HCT116 (cell line): ENCODE measurements around the gene SH2D6. TPM values are rescaled to one million over a fixed set of nuclear protein-coding genes. Genes with fewer than 3 reads are reported as not detected.

Experiments
- ATAC-seq: fragments of 200-7000 bp; cut with Tn5 transposase; 2 replicates; pipeline ENCODE4 v1.9.1; 2020; ENCODE audit warnings: mild to moderate bottlenecking, moderate library complexity
- BruUV-seq: library from RNA; stranded (reverse); fragments of 400-500 nt; replicated peaks from 2 replicates; lab custom pipeline; 2021; lab: Mats Ljungman, UMichigan
- CTCF ChIA-PET: fragments of 300-600 bp; sonication (Branson Sonifier 250); formaldehyde crosslinking; loops from one replicate; lab custom pipeline; 2021; ENCODE audit warnings: antibody characterized with exemption; lab: Charles Lee
- POLR2A ChIA-PET: fragments of 300-600, 350-600 bp; sonication (Branson Sonifier 250); formaldehyde crosslinking; loops from one replicate; lab custom pipeline; 2021; ENCODE audit warnings: antibody characterized with exemption; lab: Charles Lee
- RAD21 ChIA-PET, 2 experiments: fragments of 300-600 bp; sonication (Branson Sonifier 250); formaldehyde crosslinking; loops; one replicate each; lab custom pipeline; 2023; ENCODE audit warnings: low total read pairs in 2 of 2; ENCODE audit not compliant: uncharacterized antibody in 2 of 2, unreplicated experiment in 2 of 2, low non-redundant PET in 1 of 2; lab: Charles Lee
- DNase-seq: peaks from one replicate; pipeline ENCODE4 v3.0.0-alpha.2; 2010; ENCODE audit warnings: low read depth, low spot score
- H2AFZ ChIP-seq: fragments of 200-600 bp; shearing (Covaris generic), sonication (generic); 2 replicates; pipeline ENCODE4 v1.6.1; 2017; ENCODE audit warnings: low read depth, mixed run types, mixed read lengths, antibody characterized with exemption, low read length; ENCODE audit not compliant: poor library complexity, severe bottlenecking
- H3K27ac ChIP-seq: 2 replicates; pipeline ENCODE4 v1.5.1; 2012; ENCODE audit warnings: low read depth, low read length
- H3K27me3 ChIP-seq: fragments of 200-600 bp; sonication (generic); 2 replicates; pipeline ENCODE4 v1.6.1; 2016; ENCODE audit warnings: mixed run types, low read length, mixed read lengths; ENCODE audit not compliant: insufficient read depth
- H3K36me3 ChIP-seq, 2 experiments: fragments of 200-500 bp in 1 of 2; fragments of 200-600 bp in 1 of 2; sonication (Bioruptor generic) in 1 of 2; sonication (generic) in 1 of 2; 2 replicates each; pipeline versions ENCODE4 v1.5.1 to v1.6.1; 2014 to 2016; ENCODE audit warnings: low read length in 2 of 2, inconsistent platforms in 1 of 2, mixed read lengths in 1 of 2, mixed run types in 1 of 2; ENCODE audit not compliant: insufficient read depth in 2 of 2, control insufficient read depth in 1 of 2
- H3K4me1 ChIP-seq, 2 experiments: fragments of 200-600 bp in 1 of 2; sonication (generic) in 1 of 2; 2 replicates each; pipeline versions ENCODE4 v1.5.1 to v1.6.1; 2012 to 2017; ENCODE audit warnings: low read length in 2 of 2, inconsistent platforms in 1 of 2, mild to moderate bottlenecking in 1 of 2, mixed read lengths in 1 of 2, mixed run types in 1 of 2, moderate library complexity in 1 of 2; ENCODE audit not compliant: insufficient read depth in 2 of 2, control insufficient read depth in 1 of 2
- H3K4me2 ChIP-seq: fragments of 200-600 bp; sonication (generic); 2 replicates; pipeline ENCODE4 v1.6.1; 2017; ENCODE audit warnings: mixed run types, low read length, mixed read lengths
- H3K4me3 ChIP-seq, 2 experiments: fragments of 200-600 bp in 1 of 2; sonication (generic) in 1 of 2; replicated peaks in 1 of 2; 2 replicates each; pipeline ENCODE4 v1.5.1; 2011 to 2016; ENCODE audit warnings: low read length in 2 of 2, control low read depth in 1 of 2, low read depth in 1 of 2, mild to moderate bottlenecking in 1 of 2, mixed read lengths in 1 of 2, mixed run types in 1 of 2
- H3K79me2 ChIP-seq: fragments of 200-600 bp; sonication (generic); 2 replicates; pipeline ENCODE4 v1.6.1; 2017; ENCODE audit warnings: mild to moderate bottlenecking, mixed run types, low read length, moderate library complexity, mixed read lengths; ENCODE audit not compliant: insufficient read depth
- H3K9ac ChIP-seq: fragments of 200-600 bp; sonication (generic); 2 replicates; pipeline ENCODE4 v1.6.1; 2016; ENCODE audit warnings: low read length, mixed read lengths
- H3K9me2 ChIP-seq: fragments of 200-600 bp; sonication (generic), shearing (Covaris generic); 2 replicates; pipeline ENCODE4 v1.6.1; 2017; ENCODE audit warnings: mixed run types, mild to moderate bottlenecking, moderate library complexity; ENCODE audit not compliant: insufficient read depth
- H3K9me3 ChIP-seq, 2 experiments: fragments of 200-500 bp in 1 of 2; fragments of 200-600 bp in 1 of 2; sonication (Bioruptor generic) in 1 of 2; sonication (generic) in 1 of 2; 2 replicates each; pipeline ENCODE4 v1.6.1; 2014 to 2017; ENCODE audit warnings: low read length in 2 of 2, mixed read lengths in 2 of 2, inconsistent platforms in 1 of 2, low read depth in 1 of 2, mild to moderate bottlenecking in 1 of 2, mixed run types in 1 of 2, moderate library complexity in 1 of 2; ENCODE audit not compliant: control insufficient read depth in 1 of 2, insufficient read depth in 1 of 2
- H4K20me1 ChIP-seq: fragments of 200-600 bp; sonication (generic), shearing (Covaris generic); 2 replicates; pipeline ENCODE4 v1.6.1; 2017; ENCODE audit warnings: mixed run types, mild to moderate bottlenecking, moderate library complexity; ENCODE audit not compliant: insufficient read depth
- CEBPB ChIP-seq: IDR thresholded peaks from 2 replicates; pipeline ENCODE4 v1.6.1; 2012; ENCODE audit warnings: low read depth
- EGR1 ChIP-seq: IDR thresholded peaks from 2 replicates; pipeline ENCODE4 v1.6.1; 2012; ENCODE audit warnings: low read depth
- EZH2 ChIP-seq: fragments of 200-600 bp; sonication (generic); IDR thresholded peaks from 2 replicates; pipeline ENCODE4 v1.6.1; 2017; ENCODE audit warnings: antibody characterized with exemption, mixed run types
- EZH2phosphoT487 ChIP-seq: fragments of 200-600 bp; IDR thresholded peaks from 2 replicates; pipeline ENCODE4 v1.6.1; 2018; ENCODE audit warnings: antibody characterized with exemption, borderline replicate concordance
- JUND ChIP-seq: IDR thresholded peaks from 2 replicates; pipeline ENCODE4 v1.6.1; 2012
- POLR2A ChIP-seq: IDR thresholded peaks from 2 replicates; pipeline ENCODE4 v1.7.0; 2011; ENCODE audit warnings: borderline replicate concordance; ENCODE audit not compliant: insufficient read depth, insufficient read length; ENCODE audit errors: extremely low read depth
- POLR2AphosphoS5 ChIP-seq: IDR thresholded peaks from 2 replicates; pipeline ENCODE4 v1.6.1; 2011; ENCODE audit warnings: mild to moderate bottlenecking, low read depth, low read length, moderate library complexity
- RAD21 ChIP-seq: IDR thresholded peaks from 2 replicates; pipeline ENCODE4 v1.6.1; 2012; ENCODE audit warnings: low read depth, mild to moderate bottlenecking
- SIN3A ChIP-seq: IDR thresholded peaks from 2 replicates; pipeline ENCODE4 v1.6.1; 2012; ENCODE audit warnings: low read depth
- SP1 ChIP-seq: IDR thresholded peaks from 2 replicates; pipeline ENCODE4 v1.6.1; 2012; ENCODE audit warnings: low read depth
- TCF7L2 ChIP-seq: IDR thresholded peaks from 2 replicates; pipeline ENCODE4 v1.7.0; 2011; ENCODE audit warnings: borderline replicate concordance, inconsistent platforms; ENCODE audit not compliant: insufficient read depth, insufficient read length; ENCODE audit errors: extremely low read depth
- YY1 ChIP-seq: IDR thresholded peaks from 2 replicates; pipeline ENCODE4 v1.6.1; 2011; ENCODE audit warnings: low read length, low read depth, moderate library complexity, mild to moderate bottlenecking; ENCODE audit not compliant: insufficient replicate concordance; ENCODE audit errors: extremely low read depth
- ZFX ChIP-seq: fragments of 450-650 bp; IDR thresholded peaks from 2 replicates; pipeline ENCODE4 v1.6.1; 2017
- ZNF274 ChIP-seq: fragments of 200-500 bp; sonication (Bioruptor generic); IDR thresholded peaks from 2 replicates; pipeline ENCODE4 v1.6.1; 2014; ENCODE audit warnings: mild to moderate bottlenecking, low read depth, low read length, inconsistent platforms
- intact Hi-C: fragments of 100-400 bp; cut with micrococcal nuclease; formaldehyde crosslinking; loops from 2 replicates; pipeline ENCODE4 v1.10.0; 2022
- total RNA-seq: library from RNA; stranded (reverse); gene quantifications from one replicate; pipeline ENCODE4 v1.2.1, GENCODE V29; 2021; ENCODE audit not compliant: unreplicated experiment
- TF ChIP-seq, protein P1 (sequence below): IDR thresholded peaks from 2 replicates; pipeline ENCODE4 v1.6.1; 2012; ENCODE audit warnings: low read depth
- TF ChIP-seq, protein P2 (sequence below): IDR thresholded peaks from 2 replicates; pipeline ENCODE4 v1.6.1; 2012
- TF ChIP-seq, protein P3 (sequence below), 3 experiments: fragments of 200-600 bp in 1 of 3; sonication (generic) in 1 of 3; IDR thresholded peaks in 2 of 3; conservative IDR thresholded peaks in 1 of 3; 2 replicates each; pipeline ENCODE4 v1.5.1; 2012 to 2017; ENCODE audit warnings: low read depth in 2 of 3, low read length in 2 of 3, antibody characterized with exemption in 1 of 3, borderline replicate concordance in 1 of 3, control low read depth in 1 of 3, mild to moderate bottlenecking in 1 of 3, mixed read lengths in 1 of 3, mixed run types in 1 of 3, moderate library complexity in 1 of 3; ENCODE audit not compliant: insufficient read depth in 1 of 3

The SH2D6 gene
- total RNA-seq, 1 experiment from 2014 or later, result 2.7 TPM

DNA sequence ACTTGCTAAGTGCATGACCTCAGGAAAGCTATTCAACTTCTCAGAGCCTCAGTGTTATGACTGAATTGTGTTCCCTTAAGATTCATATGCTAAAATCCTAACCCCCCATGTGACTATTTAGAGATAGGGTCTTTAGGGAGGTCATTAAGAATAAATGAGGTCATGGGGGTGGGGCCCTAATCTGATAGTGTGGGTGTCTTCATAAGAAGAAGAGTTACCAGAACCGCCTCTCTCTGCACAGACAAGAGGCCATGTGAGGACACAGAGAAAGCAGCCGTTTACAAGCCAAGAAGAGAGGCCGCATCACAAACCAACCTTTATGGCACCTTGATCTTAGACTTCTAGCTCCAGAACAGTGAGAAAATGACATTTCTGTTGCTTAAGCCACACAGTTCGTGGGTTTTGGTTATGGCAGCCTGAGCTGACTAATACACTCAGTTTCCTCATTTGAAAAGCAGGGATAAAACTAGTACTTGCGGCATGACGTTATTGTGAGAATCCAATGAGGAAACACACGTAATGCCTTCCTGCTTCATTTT, 9.9 kb downstream of the SH2D6 start:
- no peaks in the 10 kb centered on the region for H3K27me3 ChIP-seq
- H3K9me2 ChIP-seq, result no peaks in the 10 kb centered on the region
- ChIA-PET RAD21 (no interaction called here), CTCF (no interaction called here), POLR2A (interaction anchor here (15.9 kb wide), 1 partner anchor 117 kb away, joined by 236 read pairs; the partner anchor contains the start of gene MAT2A)
- no peaks in the 10 kb centered on the region for H3K79me2 ChIP-seq
- intact Hi-C loops, result no loop called here
- H3K9me3 ChIP-seq, result no peaks in the 10 kb centered on the region
- BruUV-seq, result no TSS peak
- H3K36me3 ChIP-seq, result no peaks in the 10 kb centered on the region
- no peak overlapping the region for H3K4me3 ChIP-seq
- H3K4me2 ChIP-seq, result no peak overlapping the region
- H3K27ac ChIP-seq, result no peak overlapping the region
- H2AFZ ChIP-seq, result no peak overlapping the region
- H3K4me1 ChIP-seq, result peaks cover 9 to 35% of the 10 kb centered on the region in 2 experiments
- no peaks in the 10 kb centered on the region for H4K20me1 ChIP-seq
- no peak for ATAC-seq
- no peak for DNase-seq
- no peak overlapping the region for H3K9ac ChIP-seq
- TF ChIP-seq, protein P1, sequence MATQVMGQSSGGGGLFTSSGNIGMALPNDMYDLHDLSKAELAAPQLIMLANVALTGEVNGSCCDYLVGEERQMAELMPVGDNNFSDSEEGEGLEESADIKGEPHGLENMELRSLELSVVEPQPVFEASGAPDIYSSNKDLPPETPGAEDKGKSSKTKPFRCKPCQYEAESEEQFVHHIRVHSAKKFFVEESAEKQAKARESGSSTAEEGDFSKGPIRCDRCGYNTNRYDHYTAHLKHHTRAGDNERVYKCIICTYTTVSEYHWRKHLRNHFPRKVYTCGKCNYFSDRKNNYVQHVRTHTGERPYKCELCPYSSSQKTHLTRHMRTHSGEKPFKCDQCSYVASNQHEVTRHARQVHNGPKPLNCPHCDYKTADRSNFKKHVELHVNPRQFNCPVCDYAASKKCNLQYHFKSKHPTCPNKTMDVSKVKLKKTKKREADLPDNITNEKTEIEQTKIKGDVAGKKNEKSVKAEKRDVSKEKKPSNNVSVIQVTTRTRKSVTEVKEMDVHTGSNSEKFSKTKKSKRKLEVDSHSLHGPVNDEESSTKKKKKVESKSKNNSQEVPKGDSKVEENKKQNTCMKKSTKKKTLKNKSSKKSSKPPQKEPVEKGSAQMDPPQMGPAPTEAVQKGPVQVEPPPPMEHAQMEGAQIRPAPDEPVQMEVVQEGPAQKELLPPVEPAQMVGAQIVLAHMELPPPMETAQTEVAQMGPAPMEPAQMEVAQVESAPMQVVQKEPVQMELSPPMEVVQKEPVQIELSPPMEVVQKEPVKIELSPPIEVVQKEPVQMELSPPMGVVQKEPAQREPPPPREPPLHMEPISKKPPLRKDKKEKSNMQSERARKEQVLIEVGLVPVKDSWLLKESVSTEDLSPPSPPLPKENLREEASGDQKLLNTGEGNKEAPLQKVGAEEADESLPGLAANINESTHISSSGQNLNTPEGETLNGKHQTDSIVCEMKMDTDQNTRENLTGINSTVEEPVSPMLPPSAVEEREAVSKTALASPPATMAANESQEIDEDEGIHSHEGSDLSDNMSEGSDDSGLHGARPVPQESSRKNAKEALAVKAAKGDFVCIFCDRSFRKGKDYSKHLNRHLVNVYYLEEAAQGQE, result no peak
- no peak for TF ChIP-seq CEBPB
- no peak for TF ChIP-seq EZH2
- no peak for TF ChIP-seq RAD21
- no peak for TF ChIP-seq EGR1
- no peak for TF ChIP-seq ZNF274
- TF ChIP-seq POLR2A, result no peak
- TF ChIP-seq POLR2AphosphoS5, result no peak
- TF ChIP-seq TCF7L2, result no peak
- no peak for TF ChIP-seq SP1
- no peak for TF ChIP-seq EZH2phosphoT487
- TF ChIP-seq, protein P2, sequence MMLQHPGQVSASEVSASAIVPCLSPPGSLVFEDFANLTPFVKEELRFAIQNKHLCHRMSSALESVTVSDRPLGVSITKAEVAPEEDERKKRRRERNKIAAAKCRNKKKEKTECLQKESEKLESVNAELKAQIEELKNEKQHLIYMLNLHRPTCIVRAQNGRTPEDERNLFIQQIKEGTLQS, result no peak
- no peak for TF ChIP-seq YY1
- TF ChIP-seq, protein P3, sequence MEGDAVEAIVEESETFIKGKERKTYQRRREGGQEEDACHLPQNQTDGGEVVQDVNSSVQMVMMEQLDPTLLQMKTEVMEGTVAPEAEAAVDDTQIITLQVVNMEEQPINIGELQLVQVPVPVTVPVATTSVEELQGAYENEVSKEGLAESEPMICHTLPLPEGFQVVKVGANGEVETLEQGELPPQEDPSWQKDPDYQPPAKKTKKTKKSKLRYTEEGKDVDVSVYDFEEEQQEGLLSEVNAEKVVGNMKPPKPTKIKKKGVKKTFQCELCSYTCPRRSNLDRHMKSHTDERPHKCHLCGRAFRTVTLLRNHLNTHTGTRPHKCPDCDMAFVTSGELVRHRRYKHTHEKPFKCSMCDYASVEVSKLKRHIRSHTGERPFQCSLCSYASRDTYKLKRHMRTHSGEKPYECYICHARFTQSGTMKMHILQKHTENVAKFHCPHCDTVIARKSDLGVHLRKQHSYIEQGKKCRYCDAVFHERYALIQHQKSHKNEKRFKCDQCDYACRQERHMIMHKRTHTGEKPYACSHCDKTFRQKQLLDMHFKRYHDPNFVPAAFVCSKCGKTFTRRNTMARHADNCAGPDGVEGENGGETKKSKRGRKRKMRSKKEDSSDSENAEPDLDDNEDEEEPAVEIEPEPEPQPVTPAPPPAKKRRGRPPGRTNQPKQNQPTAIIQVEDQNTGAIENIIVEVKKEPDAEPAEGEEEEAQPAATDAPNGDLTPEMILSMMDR (IDR thresholded peaks at IDR 0.05 in 2 of 3, conservative IDR thresholded peaks at IDR 0.05 in 1 of 3; ENCODE audit: borderline replicate concordance in 1 of 3, insufficient read depth in 1 of 3, low read depth in 2 of 3, low read length in 2 of 3), result no peak
- no peak for TF ChIP-seq JUND
- TF ChIP-seq ZFX, result no peak
- no peak for TF ChIP-seq SIN3A
